HCT116 (cell line): ENCODE data around the gene ARHGEF3. TPM values are rescaled to one million over a fixed set of nuclear protein-coding genes. Genes with fewer than 3 reads are reported as not detected.

Source experiments
- ATAC-seq: fragments of 200-7000 bp; cut with Tn5 transposase; 2 replicates; pipeline ENCODE4 v1.9.1; 2020; ENCODE audit warnings: mild to moderate bottlenecking, moderate library complexity
- BruUV-seq: library from RNA; stranded (reverse); fragments of 400-500 nt; replicated peaks from 2 replicates; lab custom pipeline; 2021; lab: Mats Ljungman, UMichigan
- CTCF ChIA-PET: fragments of 300-600 bp; sonication (Branson Sonifier 250); formaldehyde crosslinking; loops from one replicate; lab custom pipeline; 2021; ENCODE audit warnings: antibody characterized with exemption; lab: Charles Lee
- POLR2A ChIA-PET: fragments of 300-600, 350-600 bp; sonication (Branson Sonifier 250); formaldehyde crosslinking; loops from one replicate; lab custom pipeline; 2021; ENCODE audit warnings: antibody characterized with exemption; lab: Charles Lee
- RAD21 ChIA-PET, 2 experiments: fragments of 300-600 bp; sonication (Branson Sonifier 250); formaldehyde crosslinking; loops; one replicate each; lab custom pipeline; 2023; ENCODE audit warnings: low total read pairs in 2 of 2; ENCODE audit not compliant: uncharacterized antibody in 2 of 2, unreplicated experiment in 2 of 2, low non-redundant PET in 1 of 2; lab: Charles Lee
- DNase-seq: peaks from one replicate; pipeline ENCODE4 v3.0.0-alpha.2; 2010; ENCODE audit warnings: low read depth, low spot score
- H2AFZ ChIP-seq: fragments of 200-600 bp; shearing (Covaris generic), sonication (generic); 2 replicates; pipeline ENCODE4 v1.6.1; 2017; ENCODE audit warnings: low read depth, mixed run types, mixed read lengths, antibody characterized with exemption, low read length; ENCODE audit not compliant: poor library complexity, severe bottlenecking
- H3K27ac ChIP-seq: 2 replicates; pipeline ENCODE4 v1.5.1; 2012; ENCODE audit warnings: low read depth, low read length
- H3K27me3 ChIP-seq: fragments of 200-600 bp; sonication (generic); 2 replicates; pipeline ENCODE4 v1.6.1; 2016; ENCODE audit warnings: mixed run types, low read length, mixed read lengths; ENCODE audit not compliant: insufficient read depth
- H3K36me3 ChIP-seq, 2 experiments: fragments of 200-500 bp in 1 of 2; fragments of 200-600 bp in 1 of 2; sonication (Bioruptor generic) in 1 of 2; sonication (generic) in 1 of 2; 2 replicates each; pipeline versions ENCODE4 v1.5.1 to v1.6.1; 2014 to 2016; ENCODE audit warnings: low read length in 2 of 2, inconsistent platforms in 1 of 2, mixed read lengths in 1 of 2, mixed run types in 1 of 2; ENCODE audit not compliant: insufficient read depth in 2 of 2, control insufficient read depth in 1 of 2
- H3K4me1 ChIP-seq, 2 experiments: fragments of 200-600 bp in 1 of 2; sonication (generic) in 1 of 2; 2 replicates each; pipeline versions ENCODE4 v1.5.1 to v1.6.1; 2012 to 2017; ENCODE audit warnings: low read length in 2 of 2, inconsistent platforms in 1 of 2, mild to moderate bottlenecking in 1 of 2, mixed read lengths in 1 of 2, mixed run types in 1 of 2, moderate library complexity in 1 of 2; ENCODE audit not compliant: insufficient read depth in 2 of 2, control insufficient read depth in 1 of 2
- H3K4me2 ChIP-seq: fragments of 200-600 bp; sonication (generic); 2 replicates; pipeline ENCODE4 v1.6.1; 2017; ENCODE audit warnings: mixed run types, low read length, mixed read lengths
- H3K4me3 ChIP-seq, 2 experiments: fragments of 200-600 bp in 1 of 2; sonication (generic) in 1 of 2; replicated peaks in 1 of 2; 2 replicates each; pipeline ENCODE4 v1.5.1; 2011 to 2016; ENCODE audit warnings: low read length in 2 of 2, control low read depth in 1 of 2, low read depth in 1 of 2, mild to moderate bottlenecking in 1 of 2, mixed read lengths in 1 of 2, mixed run types in 1 of 2
- H3K79me2 ChIP-seq: fragments of 200-600 bp; sonication (generic); 2 replicates; pipeline ENCODE4 v1.6.1; 2017; ENCODE audit warnings: mild to moderate bottlenecking, mixed run types, low read length, moderate library complexity, mixed read lengths; ENCODE audit not compliant: insufficient read depth
- H3K9ac ChIP-seq: fragments of 200-600 bp; sonication (generic); 2 replicates; pipeline ENCODE4 v1.6.1; 2016; ENCODE audit warnings: low read length, mixed read lengths
- H3K9me2 ChIP-seq: fragments of 200-600 bp; sonication (generic), shearing (Covaris generic); 2 replicates; pipeline ENCODE4 v1.6.1; 2017; ENCODE audit warnings: mixed run types, mild to moderate bottlenecking, moderate library complexity; ENCODE audit not compliant: insufficient read depth
- H3K9me3 ChIP-seq, 2 experiments: fragments of 200-500 bp in 1 of 2; fragments of 200-600 bp in 1 of 2; sonication (Bioruptor generic) in 1 of 2; sonication (generic) in 1 of 2; 2 replicates each; pipeline ENCODE4 v1.6.1; 2014 to 2017; ENCODE audit warnings: low read length in 2 of 2, mixed read lengths in 2 of 2, inconsistent platforms in 1 of 2, low read depth in 1 of 2, mild to moderate bottlenecking in 1 of 2, mixed run types in 1 of 2, moderate library complexity in 1 of 2; ENCODE audit not compliant: control insufficient read depth in 1 of 2, insufficient read depth in 1 of 2
- H4K20me1 ChIP-seq: fragments of 200-600 bp; sonication (generic), shearing (Covaris generic); 2 replicates; pipeline ENCODE4 v1.6.1; 2017; ENCODE audit warnings: mixed run types, mild to moderate bottlenecking, moderate library complexity; ENCODE audit not compliant: insufficient read depth
- ATF3 ChIP-seq: IDR thresholded peaks from 2 replicates; pipeline ENCODE4 v1.6.1; 2012
- CTCF ChIP-seq, 3 experiments: fragments of 200-600 bp in 1 of 3; sonication (generic) in 1 of 3; IDR thresholded peaks in 2 of 3; conservative IDR thresholded peaks in 1 of 3; 2 replicates each; pipeline ENCODE4 v1.5.1; 2012 to 2017; ENCODE audit warnings: low read depth in 2 of 3, low read length in 2 of 3, antibody characterized with exemption in 1 of 3, borderline replicate concordance in 1 of 3, control low read depth in 1 of 3, mild to moderate bottlenecking in 1 of 3, mixed read lengths in 1 of 3, mixed run types in 1 of 3, moderate library complexity in 1 of 3; ENCODE audit not compliant: insufficient read depth in 1 of 3
- EGR1 ChIP-seq: IDR thresholded peaks from 2 replicates; pipeline ENCODE4 v1.6.1; 2012; ENCODE audit warnings: low read depth
- ELF1 ChIP-seq: IDR thresholded peaks from 2 replicates; pipeline ENCODE4 v1.6.1; 2012; ENCODE audit warnings: low read depth, borderline replicate concordance
- EZH2 ChIP-seq: fragments of 200-600 bp; sonication (generic); IDR thresholded peaks from 2 replicates; pipeline ENCODE4 v1.6.1; 2017; ENCODE audit warnings: antibody characterized with exemption, mixed run types
- FOSL1 ChIP-seq: IDR thresholded peaks from 2 replicates; pipeline ENCODE4 v1.6.1; 2012; ENCODE audit warnings: low read depth
- JUND ChIP-seq: IDR thresholded peaks from 2 replicates; pipeline ENCODE4 v1.6.1; 2012
- MAX ChIP-seq: IDR thresholded peaks from 2 replicates; pipeline ENCODE4 v1.6.1; 2012
- POLR2A ChIP-seq: IDR thresholded peaks from 2 replicates; pipeline ENCODE4 v1.7.0; 2011; ENCODE audit warnings: borderline replicate concordance; ENCODE audit not compliant: insufficient read depth, insufficient read length; ENCODE audit errors: extremely low read depth
- POLR2AphosphoS5 ChIP-seq: IDR thresholded peaks from 2 replicates; pipeline ENCODE4 v1.6.1; 2011; ENCODE audit warnings: mild to moderate bottlenecking, low read depth, low read length, moderate library complexity
- RAD21 ChIP-seq: IDR thresholded peaks from 2 replicates; pipeline ENCODE4 v1.6.1; 2012; ENCODE audit warnings: low read depth, mild to moderate bottlenecking
- SIN3A ChIP-seq: IDR thresholded peaks from 2 replicates; pipeline ENCODE4 v1.6.1; 2012; ENCODE audit warnings: low read depth
- SP1 ChIP-seq: IDR thresholded peaks from 2 replicates; pipeline ENCODE4 v1.6.1; 2012; ENCODE audit warnings: low read depth
- SRF ChIP-seq: IDR thresholded peaks from 2 replicates; pipeline ENCODE4 v1.6.1; 2012; ENCODE audit warnings: low read depth
- TCF7L2 ChIP-seq: IDR thresholded peaks from 2 replicates; pipeline ENCODE4 v1.7.0; 2011; ENCODE audit warnings: borderline replicate concordance, inconsistent platforms; ENCODE audit not compliant: insufficient read depth, insufficient read length; ENCODE audit errors: extremely low read depth
- YY1 ChIP-seq: IDR thresholded peaks from 2 replicates; pipeline ENCODE4 v1.6.1; 2011; ENCODE audit warnings: low read length, low read depth, moderate library complexity, mild to moderate bottlenecking; ENCODE audit not compliant: insufficient replicate concordance; ENCODE audit errors: extremely low read depth
- ZFX ChIP-seq: fragments of 450-650 bp; IDR thresholded peaks from 2 replicates; pipeline ENCODE4 v1.6.1; 2017
- ZNF274 ChIP-seq: fragments of 200-500 bp; sonication (Bioruptor generic); IDR thresholded peaks from 2 replicates; pipeline ENCODE4 v1.6.1; 2014; ENCODE audit warnings: mild to moderate bottlenecking, low read depth, low read length, inconsistent platforms
- intact Hi-C: fragments of 100-400 bp; cut with micrococcal nuclease; formaldehyde crosslinking; loops from 2 replicates; pipeline ENCODE4 v1.10.0; 2022
- total RNA-seq: library from RNA; stranded (reverse); gene quantifications from one replicate; pipeline ENCODE4 v1.2.1, GENCODE V29; 2021; ENCODE audit not compliant: unreplicated experiment
- TF ChIP-seq, protein P1 (sequence below): IDR thresholded peaks from 2 replicates; pipeline ENCODE4 v1.6.1; 2011; ENCODE audit warnings: mild to moderate bottlenecking, low read length, moderate library complexity; ENCODE audit not compliant: insufficient replicate concordance; ENCODE audit errors: extremely low read depth

ARHGEF3 gene
- total RNA-seq, 1 experiment from 2014 or later = 18.1 TPM

DNA sequence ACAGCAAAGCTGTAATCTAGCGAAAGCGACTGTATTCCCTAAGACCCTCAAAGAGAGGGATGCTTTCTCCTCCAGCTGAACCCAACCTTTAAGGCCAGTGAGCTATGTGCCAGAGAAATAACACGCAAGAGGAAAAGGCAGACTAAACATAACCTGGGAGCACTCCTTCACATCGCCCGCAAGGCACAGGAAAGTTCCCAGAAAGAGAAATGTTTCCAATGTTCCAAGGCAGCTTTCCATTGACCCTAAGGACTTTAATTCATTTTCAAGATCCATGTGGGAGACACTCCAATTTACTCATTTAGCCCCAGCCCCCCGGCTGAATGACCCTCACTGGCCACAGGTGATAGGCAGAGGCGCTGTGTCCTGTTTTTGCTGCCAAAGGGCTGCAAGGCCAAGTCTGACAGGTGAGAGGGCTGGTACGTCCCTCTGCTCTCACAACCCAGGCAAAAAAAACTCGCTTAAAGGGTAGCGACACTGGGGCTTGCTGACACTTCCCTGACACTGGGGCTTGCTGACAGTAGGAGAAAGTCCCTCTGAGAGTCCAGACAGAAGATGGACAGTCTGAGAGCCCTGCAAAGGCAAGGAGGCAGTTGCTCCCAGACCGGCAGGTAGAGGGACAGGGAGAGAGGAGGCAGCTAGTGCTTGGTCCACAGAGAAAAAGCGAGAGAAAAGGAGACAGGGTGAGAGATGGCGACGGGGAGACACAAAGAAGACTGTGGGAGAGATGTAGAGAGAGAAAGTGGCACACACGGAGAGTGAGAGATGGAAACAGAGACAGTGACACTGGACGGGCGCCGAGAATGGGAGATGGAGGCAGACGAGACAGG, 702 bp downstream of the ARHGEF3 start:
- intact Hi-C loops = no loop called here
- H3K4me3 ChIP-seq = peak overlapping the region; percentile 41 to 64
- H3K4me2 ChIP-seq = peak overlapping the region; percentile 91
- no peaks in the 10 kb centered on the region for H3K36me3 ChIP-seq
- H3K9me2 ChIP-seq = no peaks in the 10 kb centered on the region
- no peaks in the 10 kb centered on the region for H3K27me3 ChIP-seq
- no peak overlapping the region for H2AFZ ChIP-seq
- H3K9ac ChIP-seq = peak overlapping the region; percentile 57
- ChIA-PET CTCF (interaction anchor here (0.6 to 3.2 kb wide), 13 partner anchors 9 to 1066 kb away, joined by 3 to 29 read pairs (median 5); no protein-coding TSS in a partner anchor), RAD21 (interaction anchor here (0.6 to 1.8 kb wide), 6 partner anchors 16 to 254 kb away, joined by 3 to 6 read pairs (median 4); no protein-coding TSS in a partner anchor), POLR2A (no interaction called here)
- TF ChIP-seq EGR1 (no peak), ATF3 (no peak), MAX (no peak), EZH2 (no peak), POLR2AphosphoS5 (no peak), CTCF (IDR thresholded peaks at IDR 0.05 in 2 of 3, conservative IDR thresholded peaks at IDR 0.05 in 1 of 3; ENCODE audit: borderline replicate concordance in 1 of 3, insufficient read depth in 1 of 3, low read depth in 2 of 3, low read length in 2 of 3) (no peak), POLR2A (no peak), JUND (no peak), FOSL1 (no peak), YY1 (no peak), SRF (no peak), ZNF274 (no peak), TCF7L2 (no peak), ZFX (no peak), SP1 (no peak), RAD21 (no peak), ELF1 (no peak), SIN3A (no peak)
- TF ChIP-seq, protein P1, sequence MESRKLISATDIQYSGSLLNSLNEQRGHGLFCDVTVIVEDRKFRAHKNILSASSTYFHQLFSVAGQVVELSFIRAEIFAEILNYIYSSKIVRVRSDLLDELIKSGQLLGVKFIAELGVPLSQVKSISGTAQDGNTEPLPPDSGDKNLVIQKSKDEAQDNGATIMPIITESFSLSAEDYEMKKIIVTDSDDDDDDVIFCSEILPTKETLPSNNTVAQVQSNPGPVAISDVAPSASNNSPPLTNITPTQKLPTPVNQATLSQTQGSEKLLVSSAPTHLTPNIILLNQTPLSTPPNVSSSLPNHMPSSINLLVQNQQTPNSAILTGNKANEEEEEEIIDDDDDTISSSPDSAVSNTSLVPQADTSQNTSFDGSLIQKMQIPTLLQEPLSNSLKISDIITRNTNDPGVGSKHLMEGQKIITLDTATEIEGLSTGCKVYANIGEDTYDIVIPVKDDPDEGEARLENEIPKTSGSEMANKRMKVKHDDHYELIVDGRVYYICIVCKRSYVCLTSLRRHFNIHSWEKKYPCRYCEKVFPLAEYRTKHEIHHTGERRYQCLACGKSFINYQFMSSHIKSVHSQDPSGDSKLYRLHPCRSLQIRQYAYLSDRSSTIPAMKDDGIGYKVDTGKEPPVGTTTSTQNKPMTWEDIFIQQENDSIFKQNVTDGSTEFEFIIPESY = no peak
- no peak overlapping the region; the same call in 1 of the 2 replicates for H3K27ac ChIP-seq
- no peaks in the 10 kb centered on the region for H4K20me1 ChIP-seq
- H3K9me3 ChIP-seq = no peaks in the 10 kb centered on the region
- ATAC-seq (no peak), DNase-seq (no peak)
- peaks cover 16 to 27% of the 10 kb centered on the region in 2 experiments for H3K4me1 ChIP-seq
- H3K79me2 ChIP-seq = no peaks in the 10 kb centered on the region
- no TSS peak for BruUV-seq
